ENCODE measurements around the gene CYP19A1. TPM values are rescaled to one million over a fixed set of nuclear protein-coding genes. Genes with fewer than 3 reads are reported as not detected.

CYP19A1 gene
- polyA plus RNA-seq, 3 donors = 0.28 to 2.7 (median 0.93) TPM

- H3K27ac ChIP-seq (ENCODE audit: low read depth, low read length) = no peak overlapping the region
- WGBS, 3 donors = 47 to 85% (median 82%) methylated on average over 4 of the region's 4 CpGs
Measured at GRCh38 chr15:51250217-51251011, 88.0 kb downstream of the CYP19A1 start.

- WGBS, 3 donors = 86 to 97% (median 95%) methylated on average over 1 of the region's 1 CpG
- no peak overlapping the region for H3K27ac ChIP-seq (ENCODE audit: low read depth, low read length)
Measured at GRCh38 chr15:51245628-51246027, 92.8 kb downstream of the CYP19A1 start.

GRCh38 chr15:51244423-51244869 lies 94.0 kb downstream of the CYP19A1 start:
- no peak overlapping the region for H3K27ac ChIP-seq (ENCODE audit: low read depth, low read length)
- WGBS, 3 donors = 31 to 57% (median 40%) methylated on average over 2 of the region's 2 CpGs

DNA sequence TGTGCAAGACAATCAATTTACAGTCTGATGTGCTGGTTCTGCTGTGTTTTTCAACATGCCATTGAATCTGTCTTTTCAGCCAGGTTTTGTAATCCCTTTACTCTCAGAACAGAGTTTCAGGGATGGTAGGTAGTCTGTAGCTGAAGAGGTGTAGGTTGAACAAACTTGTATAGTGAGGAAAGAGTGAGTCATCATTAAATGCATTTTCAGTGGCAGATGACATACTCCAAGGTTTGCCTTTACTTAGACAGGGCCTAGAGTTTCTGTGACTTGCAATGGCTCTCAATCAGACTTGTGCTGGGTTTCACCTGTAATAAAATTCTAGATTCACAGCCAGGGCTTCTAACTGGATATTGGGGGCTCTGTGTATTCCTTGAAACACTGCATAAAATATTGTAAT lies 94.6 kb downstream of the CYP19A1 start:
- H3K27ac ChIP-seq (ENCODE audit: low read depth, low read length) = no peak overlapping the region

DNA sequence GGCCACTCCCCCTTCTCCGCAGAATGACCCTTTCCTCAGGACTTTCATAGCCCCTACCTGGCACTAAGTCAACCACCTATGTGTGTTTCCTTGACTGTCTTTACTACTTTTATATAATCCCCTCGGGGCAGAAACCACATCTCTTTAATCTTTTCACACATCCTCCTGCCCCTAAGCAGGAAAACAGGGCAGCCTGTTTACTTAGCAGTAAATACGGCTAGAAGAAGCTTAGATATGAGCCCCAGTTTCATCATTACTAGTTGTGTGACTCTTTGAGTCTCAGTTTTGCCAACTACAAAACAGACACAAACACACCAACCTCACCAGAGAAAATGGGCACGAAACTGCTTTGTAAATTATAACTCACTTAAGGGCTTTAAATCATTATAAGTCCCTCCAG lies 98.3 kb downstream of the CYP19A1 start:
- WGBS, 3 donors = 31 to 33% (median 31%) methylated on average over 4 of the region's 4 CpGs
- H3K27ac ChIP-seq (ENCODE audit: low read depth, low read length) = no peak overlapping the region

DNA sequence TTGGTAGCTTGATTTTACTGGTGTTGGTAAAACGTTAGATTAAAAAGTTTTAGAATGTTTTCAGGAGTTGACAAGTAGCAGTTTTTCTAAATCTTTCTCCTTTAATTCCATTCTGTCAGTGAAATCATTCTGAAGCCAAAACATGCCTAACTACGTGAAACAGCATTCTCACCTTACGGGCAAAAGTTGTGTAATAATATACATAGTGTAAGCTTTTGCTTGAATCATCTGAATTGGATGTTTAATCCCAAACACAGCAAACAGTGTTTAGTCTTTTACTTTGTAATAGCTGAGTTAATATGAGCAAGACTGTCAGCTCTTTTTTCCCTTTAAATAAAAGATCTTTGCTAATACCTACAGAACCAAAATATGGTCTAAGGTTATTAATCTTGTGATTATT lies 100.6 kb downstream of the CYP19A1 start:
- no peak overlapping the region for H3K27ac ChIP-seq (ENCODE audit: low read depth, low read length)
- WGBS, 3 donors = 64 to 83% (median 65%) methylated on average over 3 of the region's 3 CpGs

DNA sequence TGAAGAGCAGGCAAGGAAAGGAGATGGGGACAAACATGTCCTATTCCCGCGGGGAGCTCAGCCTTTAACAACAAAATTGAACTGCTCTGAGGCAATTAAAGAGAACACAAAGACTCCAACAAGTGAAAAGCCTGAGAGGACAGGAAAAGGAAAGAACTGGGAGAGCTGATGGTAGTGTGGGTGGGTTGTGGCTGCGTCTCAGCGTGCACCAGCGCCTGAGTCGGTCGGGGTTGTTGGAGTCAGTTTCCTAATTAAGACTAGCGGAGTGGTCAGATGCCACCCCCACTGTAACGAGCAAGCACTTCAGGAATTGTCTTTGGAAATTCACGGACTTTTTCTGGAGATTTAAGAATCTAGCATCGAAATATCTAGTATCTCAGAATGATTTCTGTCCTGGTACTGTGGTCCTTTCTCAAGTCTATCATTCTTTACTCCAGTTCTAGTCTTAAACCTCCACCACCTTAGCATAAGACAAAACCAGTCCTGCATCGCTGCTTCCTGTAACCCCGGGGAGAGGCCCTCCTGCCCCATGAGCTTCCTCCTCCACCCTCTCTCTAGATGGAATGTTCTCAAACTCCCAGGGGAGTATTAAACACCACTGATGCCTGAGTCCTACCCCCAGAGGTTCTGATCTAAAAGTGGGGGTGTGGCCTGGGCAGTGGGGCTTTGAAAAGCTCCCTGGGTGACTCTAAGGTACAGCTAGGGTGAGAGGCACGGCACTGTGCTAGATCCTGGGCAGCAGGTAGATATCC lies 104.0 kb downstream of the CYP19A1 start:
- WGBS, 3 donors = 52 to 87% (median 55%) methylated on average over 14 of the region's 14 CpGs
- no peak overlapping the region for H3K27ac ChIP-seq (ENCODE audit: low read depth, low read length)

DNA sequence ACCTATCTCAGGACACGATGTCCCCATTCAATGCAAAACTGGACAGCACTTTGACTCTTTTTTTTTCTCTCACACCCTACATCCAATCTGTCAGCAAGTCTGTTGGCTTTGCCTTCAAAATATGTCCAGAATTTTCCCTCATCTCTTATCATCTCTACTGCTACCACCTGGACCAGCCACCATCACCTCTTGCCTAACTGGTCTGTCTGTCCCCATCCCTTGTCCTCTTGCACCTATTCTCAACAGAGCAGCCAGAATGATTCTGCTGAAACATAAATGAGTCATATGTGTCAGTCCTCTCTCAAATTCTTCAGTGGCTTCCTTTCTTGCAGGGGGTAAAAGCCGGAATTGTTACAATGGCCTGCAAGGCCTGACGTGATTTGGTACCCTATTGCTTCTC lies 105.8 kb downstream of the CYP19A1 start:
- no peak overlapping the region for H3K27ac ChIP-seq (ENCODE audit: low read depth, low read length)
- 83 to 93% (median 91%) methylated on average over 3 of the region's 3 CpGs for WGBS, 3 donors

DNA sequence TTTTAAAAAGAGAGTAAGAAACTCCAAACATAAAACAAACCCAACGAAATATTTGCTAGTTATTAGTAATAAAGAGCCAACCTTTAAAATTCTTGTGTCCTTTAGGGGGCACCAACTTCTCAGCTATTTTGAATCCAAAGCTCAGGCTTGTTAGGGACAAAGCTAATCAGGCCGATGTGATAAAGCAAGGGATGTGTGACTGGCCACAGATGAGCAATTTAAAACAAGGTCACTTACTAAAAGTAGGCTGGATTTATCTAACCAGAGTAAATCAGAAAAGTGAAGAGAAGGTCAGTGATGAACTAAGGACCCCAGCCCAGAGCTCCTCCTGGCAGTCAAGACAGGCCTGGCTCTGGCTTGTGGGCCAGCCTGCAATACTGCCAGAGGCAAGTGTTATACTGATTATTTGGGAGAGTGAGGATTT lies 108.5 kb downstream of the CYP19A1 start:
- WGBS, 3 donors = 16 to 37% (median 30%) methylated on average over 2 of the region's 2 CpGs
- H3K27ac ChIP-seq (ENCODE audit: low read depth, low read length) = no peak overlapping the region

- WGBS, 3 donors = 32 to 56% (median 33%) methylated on average over 3 of the region's 3 CpGs
- no peak overlapping the region for H3K27ac ChIP-seq (ENCODE audit: low read depth, low read length)
Measured at GRCh38 chr15:51227940-51228732, 110.3 kb downstream of the CYP19A1 start.

DNA sequence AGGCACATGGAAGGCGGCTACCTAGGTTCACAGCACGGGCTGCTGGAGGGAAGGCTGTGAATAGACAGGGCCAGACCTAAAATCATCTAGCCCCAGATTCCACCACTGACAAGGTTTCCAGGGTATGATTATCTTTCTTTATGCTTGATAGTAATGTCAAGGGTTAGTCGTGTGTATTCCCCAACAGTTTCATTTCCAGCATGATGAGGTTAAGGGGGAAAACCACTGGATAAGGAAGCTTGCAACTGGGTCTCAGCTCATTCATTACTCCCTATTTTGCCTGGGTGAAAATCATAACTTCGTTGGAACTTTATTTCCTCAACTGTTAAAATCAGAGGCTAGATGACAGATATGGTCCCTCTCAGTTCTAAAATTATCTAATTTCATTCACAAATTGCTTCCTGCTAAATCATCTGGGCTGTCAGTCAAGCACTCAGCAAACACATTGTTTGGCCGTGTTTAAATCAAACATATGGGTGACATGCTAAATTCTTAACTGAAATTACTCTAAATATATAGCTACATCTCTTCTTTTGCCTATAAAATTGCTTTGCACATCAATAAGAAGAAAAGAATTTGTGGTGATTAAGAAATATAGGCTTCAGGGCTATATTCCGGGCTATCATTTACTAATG lies 111.7 kb downstream of the CYP19A1 start:
- 73 to 87% (median 79%) methylated on average over 6 of the region's 6 CpGs for WGBS, 3 donors
- H3K27ac ChIP-seq (ENCODE audit: low read depth, low read length) = no peak overlapping the region

DNA sequence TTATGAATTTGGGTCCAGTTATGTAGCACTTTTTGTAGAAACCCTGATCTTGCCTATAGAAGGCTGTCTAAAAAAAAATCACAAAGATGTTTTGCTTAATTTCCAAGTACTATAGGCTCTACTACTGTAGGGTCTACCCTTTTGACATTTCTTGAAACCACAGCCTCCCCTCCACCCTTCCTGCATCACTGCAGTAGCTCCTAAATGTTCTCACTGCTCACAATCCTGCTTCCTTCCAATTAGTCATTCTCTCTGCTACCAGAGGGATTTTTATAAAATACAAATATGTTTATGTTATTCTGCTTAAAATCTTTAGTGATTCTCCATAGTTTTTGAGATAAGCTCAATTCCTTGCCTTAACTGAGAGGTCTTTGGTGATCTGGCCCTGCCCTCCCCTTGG lies 114.0 kb downstream of the CYP19A1 start:
- H3K27ac ChIP-seq (ENCODE audit: low read depth, low read length) = no peak overlapping the region

GRCh38 chr15:51223771-51224229 lies 114.6 kb downstream of the CYP19A1 start:
- WGBS, 3 donors = 43 to 88% (median 44%) methylated on average over 3 of the region's 3 CpGs
- no peak overlapping the region for H3K27ac ChIP-seq (ENCODE audit: low read depth, low read length)

DNA sequence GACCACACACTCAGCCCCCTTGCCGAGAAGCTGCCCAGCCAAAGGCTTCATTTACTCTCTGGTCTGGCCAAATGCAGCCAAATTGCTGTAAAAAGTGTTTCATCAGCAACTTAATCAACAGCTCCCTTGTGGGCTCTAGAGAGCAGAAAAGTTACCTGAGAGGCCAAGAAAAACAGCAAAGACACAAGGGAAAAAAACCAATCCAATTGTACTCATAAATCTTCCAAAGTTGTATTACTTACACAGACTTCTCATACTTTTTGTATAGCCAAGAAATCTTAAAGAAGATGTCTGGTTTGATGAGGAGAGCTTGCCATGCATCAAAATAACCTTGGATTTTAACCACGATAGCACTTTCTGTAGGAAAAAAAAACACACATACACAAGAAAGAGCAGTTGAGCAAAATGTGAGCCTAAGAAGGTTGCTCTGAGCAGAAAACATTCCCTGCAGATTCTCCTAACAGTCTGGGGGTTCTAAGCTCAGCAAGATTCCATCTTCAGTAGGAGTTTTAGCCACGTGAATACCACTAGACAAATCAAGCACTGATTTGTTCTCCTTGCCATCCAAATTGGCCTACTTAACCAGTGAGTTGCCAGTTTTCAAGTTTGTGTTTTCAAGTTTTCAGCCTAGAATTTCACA lies 120.0 kb downstream of the CYP19A1 start:
- H3K27ac ChIP-seq (ENCODE audit: low read depth, low read length) = no peak overlapping the region
- WGBS, 3 donors = 48 to 62% (median 51%) methylated on average over 3 of the region's 3 CpGs

DNA sequence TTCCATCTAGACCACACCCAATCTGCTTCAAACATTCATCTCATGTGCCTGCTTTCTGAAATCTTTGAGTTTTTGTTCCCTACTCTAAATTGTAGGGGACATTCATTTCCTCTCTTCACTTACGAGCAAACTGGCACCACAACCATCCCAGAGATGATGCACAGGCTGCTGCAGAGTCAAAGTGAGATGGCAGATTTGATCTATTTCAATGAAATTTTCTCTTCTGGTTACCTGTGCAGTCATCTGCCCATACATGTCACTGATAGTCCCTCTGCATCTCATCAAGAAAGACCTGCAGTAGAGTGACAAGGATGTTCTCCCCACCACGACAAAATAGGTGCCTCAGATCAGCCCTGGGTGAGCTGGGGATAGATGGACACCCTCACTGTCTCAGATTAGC lies 125.5 kb downstream of the CYP19A1 start:
- 82 to 91% (median 87%) methylated on average over 2 of the region's 2 CpGs for WGBS, 3 donors
- no peak overlapping the region for H3K27ac ChIP-seq (ENCODE audit: low read depth, low read length)

DNA sequence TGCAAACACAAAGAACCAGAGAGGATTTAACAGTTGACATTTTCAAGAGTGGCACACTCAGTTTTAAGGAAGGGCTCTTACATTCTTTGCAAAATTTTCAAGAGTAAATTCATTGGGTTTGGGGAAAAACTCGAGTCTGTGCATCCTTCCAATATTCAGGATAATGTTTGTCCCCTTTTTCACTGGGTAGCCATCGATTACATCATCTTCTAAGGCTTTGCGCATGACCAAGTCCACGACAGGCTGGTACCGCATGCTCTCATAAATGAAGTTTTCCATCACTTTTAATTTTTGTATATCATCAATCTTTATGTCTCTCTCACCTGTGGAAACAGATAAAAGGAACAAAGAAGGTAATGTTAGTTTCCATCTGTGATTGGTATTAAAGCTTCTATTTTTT lies 126.2 kb downstream of the CYP19A1 start:
- WGBS, 3 donors = 66 to 82% (median 81%) methylated on average over 5 of the region's 5 CpGs
- H3K27ac ChIP-seq (ENCODE audit: low read depth, low read length) = no peak overlapping the region

DNA sequence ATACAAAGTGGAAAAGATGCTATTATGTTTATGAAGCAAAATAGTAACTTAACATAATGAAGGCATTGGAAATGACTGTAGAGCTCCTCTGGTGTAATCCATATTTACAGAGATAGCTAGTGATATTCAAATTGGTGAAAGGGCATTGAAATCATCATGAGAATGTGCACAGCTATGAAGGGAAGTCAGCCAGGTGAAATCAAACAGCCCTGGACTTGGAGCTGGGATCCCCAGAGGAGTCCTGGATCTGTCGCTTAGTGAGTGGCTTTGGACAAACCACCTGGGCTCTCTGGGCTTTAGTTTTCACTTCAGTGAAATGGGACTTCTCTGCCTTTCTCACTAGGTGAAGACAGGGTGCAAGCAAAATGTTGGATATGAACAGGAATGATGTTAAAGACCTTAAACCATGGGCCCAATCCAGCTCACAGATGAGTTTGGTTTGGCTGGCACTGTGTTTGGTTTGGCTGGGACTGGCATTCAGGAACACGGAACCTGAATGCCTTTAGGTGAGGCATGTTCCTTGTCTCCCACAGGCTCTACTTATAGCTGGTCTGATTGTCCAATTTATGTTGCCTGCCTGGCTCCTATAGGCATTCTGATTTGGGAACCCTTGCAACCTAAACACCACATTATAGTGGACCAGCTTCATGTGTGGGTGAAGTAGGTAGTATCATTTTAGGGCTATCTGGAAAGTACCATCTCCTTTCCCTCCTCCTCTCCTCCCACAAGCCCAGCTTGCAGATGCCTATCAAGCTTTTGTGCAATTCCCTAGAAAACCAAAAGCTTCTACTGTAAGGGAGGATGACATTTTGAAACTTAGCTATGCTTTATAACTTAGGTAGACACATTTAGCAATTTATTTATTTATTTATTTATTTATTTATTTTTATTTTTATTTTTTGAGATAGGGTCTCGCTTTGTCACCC lies 133.1 kb downstream of the CYP19A1 start:
- no peak overlapping the region for H3K27ac ChIP-seq (ENCODE audit: low read depth, low read length)
- WGBS, 3 donors = 57 to 95% (median 94%) methylated on average over 3 of the region's 3 CpGs

All from adipose tissue (tissue), 3 donors.